ENCODE measurements around the gene DGKI.

DGKI gene

GRCh38 chr7:137850571-137850970 lies 3.8 kb upstream of the DGKI start:
- peaks cover 0 to 19% (median 7%) of the 10 kb centered on the region in 3 experiments for H3K27me3 ChIP-seq (ENCODE audit: control insufficient read depth in 3 of 3, insufficient read depth in 3 of 3, low read depth in 1 of 3, low read length in 3 of 3)
- H3K23ac ChIP-seq (ENCODE audit: low read depth, low read length, poor library complexity), result no peak overlapping the region
- peaks cover 4 to 5% of the 10 kb centered on the region in 2 donors for H3K4me1 ChIP-seq (ENCODE audit: control insufficient read depth in 2 of 2, insufficient read depth in 1 of 2, low read depth in 1 of 2, low read length in 2 of 2)
- no peaks in the 10 kb centered on the region for H3K36me3 ChIP-seq (replicated peaks in 1 of 2; ENCODE audit: control insufficient read depth in 2 of 2, insufficient read depth in 2 of 2, low read length in 2 of 2)
- H3K4ac ChIP-seq (ENCODE audit: low read length), result no peak overlapping the region
- H4K8ac ChIP-seq (ENCODE audit: low read depth, low read length), result no peak overlapping the region
- no peak overlapping the region for H2BK15ac ChIP-seq (ENCODE audit: low read length)
- WGBS, 2 donors (ENCODE audit: extremely low coverage in 2 of 2, insufficient read length in 2 of 2, insufficient replicate concordance in 1 of 2), result no CpG with 5 or more reads among the region's 2 CpGs
- H3K4me3 ChIP-seq (ENCODE audit: low read length in 2 of 2), result no peak overlapping the region
- H2BK5ac ChIP-seq (ENCODE audit: low read length), result no peak overlapping the region
- no peak overlapping the region for H2BK120ac ChIP-seq (ENCODE audit: low read depth, low read length)
- H3K14ac ChIP-seq (ENCODE audit: low read length), result no peak overlapping the region
- no peak for DNase-seq (ENCODE audit: low spot score)
- H2AK5ac ChIP-seq (ENCODE audit: low read depth, low read length), result no peak overlapping the region
- no peak overlapping the region for H3K9ac ChIP-seq (ENCODE audit: low read depth, low read length, poor library complexity)
- no peak overlapping the region for H2AFZ ChIP-seq (ENCODE audit: low read length)
- no peaks in the 10 kb centered on the region for H3K9me3 ChIP-seq (replicated peaks in 1 of 2; ENCODE audit: control insufficient read depth in 2 of 2, insufficient read depth in 1 of 2, low read depth in 1 of 2, low read length in 2 of 2)
- no peak overlapping the region for H3K4me2 ChIP-seq (ENCODE audit: insufficient read depth, low read length, poor library complexity, severe bottlenecking)
- no peak overlapping the region for H3K27ac ChIP-seq (replicated peaks; ENCODE audit: low read length)
- H3K18ac ChIP-seq (ENCODE audit: low read length), result no peak overlapping the region
- H3K79me1 ChIP-seq (ENCODE audit: low read depth, low read length), result no peaks in the 10 kb centered on the region
- H2BK12ac ChIP-seq (ENCODE audit: low read length), result no peak overlapping the region
- H4K91ac ChIP-seq (ENCODE audit: low read depth, low read length, poor library complexity), result no peak overlapping the region

- no peak overlapping the region for H2AFZ ChIP-seq (ENCODE audit: low read length)
- WGBS, 2 donors (ENCODE audit: extremely low coverage in 2 of 2, insufficient read length in 2 of 2, insufficient replicate concordance in 1 of 2), result no CpG with 5 or more reads among the region's 8 CpGs
- no peak for DNase-seq (ENCODE audit: low spot score)
These were observed 1.3 kb upstream of the DGKI start for GRCh38 chr7:137848095-137848494.

GRCh38 chr7:137847568-137848050 lies 835 bp upstream of the DGKI start:
- H3K27me3 ChIP-seq (ENCODE audit: control insufficient read depth in 3 of 3, insufficient read depth in 3 of 3, low read depth in 1 of 3, low read length in 3 of 3), result peaks cover 0 to 19% (median 9%) of the 10 kb centered on the region in 3 experiments
- H3K4me3 ChIP-seq (ENCODE audit: low read length in 2 of 2), result peak overlapping the region in 1 of 2 donors; percentile 77

More at GRCh38 chr7:137848095-137848494, 1.3 kb upstream of the DGKI start:
- H3K4ac ChIP-seq (ENCODE audit: low read length), result no peak overlapping the region
- H2BK5ac ChIP-seq (ENCODE audit: low read length), result no peak overlapping the region
- H2AK5ac ChIP-seq (ENCODE audit: low read depth, low read length), result no peak overlapping the region
- no peak overlapping the region for H3K4me3 ChIP-seq (ENCODE audit: low read length in 2 of 2)
- H3K79me1 ChIP-seq (ENCODE audit: low read depth, low read length), result no peaks in the 10 kb centered on the region
- no peak overlapping the region for H3K23ac ChIP-seq (ENCODE audit: low read depth, low read length, poor library complexity)
- peaks cover 8 to 24% of the 10 kb centered on the region in 2 donors for H3K4me1 ChIP-seq (ENCODE audit: control insufficient read depth in 2 of 2, insufficient read depth in 1 of 2, low read depth in 1 of 2, low read length in 2 of 2)
- no peak overlapping the region for H2BK15ac ChIP-seq (ENCODE audit: low read length)
- peaks cover 0 to 19% (median 9%) of the 10 kb centered on the region in 3 experiments for H3K27me3 ChIP-seq (ENCODE audit: control insufficient read depth in 3 of 3, insufficient read depth in 3 of 3, low read depth in 1 of 3, low read length in 3 of 3)
- H3K9me3 ChIP-seq (replicated peaks in 1 of 2; ENCODE audit: control insufficient read depth in 2 of 2, insufficient read depth in 1 of 2, low read depth in 1 of 2, low read length in 2 of 2), result no peaks in the 10 kb centered on the region
- no peak overlapping the region for H3K27ac ChIP-seq (replicated peaks; ENCODE audit: low read length)
- no peak overlapping the region for H3K4me2 ChIP-seq (ENCODE audit: insufficient read depth, low read length, poor library complexity, severe bottlenecking)
- no peak overlapping the region for H3K9ac ChIP-seq (ENCODE audit: low read depth, low read length, poor library complexity)
- H3K18ac ChIP-seq (ENCODE audit: low read length), result no peak overlapping the region
- no peak overlapping the region for H2BK120ac ChIP-seq (ENCODE audit: low read depth, low read length)
- H4K91ac ChIP-seq (ENCODE audit: low read depth, low read length, poor library complexity), result no peak overlapping the region
- no peak overlapping the region for H4K8ac ChIP-seq (ENCODE audit: low read depth, low read length)
- H3K14ac ChIP-seq (ENCODE audit: low read length), result no peak overlapping the region
- H2BK12ac ChIP-seq (ENCODE audit: low read length), result no peak overlapping the region
- no peaks in the 10 kb centered on the region for H3K36me3 ChIP-seq (replicated peaks in 1 of 2; ENCODE audit: control insufficient read depth in 2 of 2, insufficient read depth in 2 of 2, low read length in 2 of 2)

GRCh38 chr7:137846549-137846826 lies 286 bp downstream of the DGKI start:
- H3K36me3 ChIP-seq (replicated peaks in 1 of 2; ENCODE audit: control insufficient read depth in 2 of 2, insufficient read depth in 2 of 2, low read length in 2 of 2), result no peaks in the 10 kb centered on the region
- no peak overlapping the region for H3K27ac ChIP-seq (replicated peaks; ENCODE audit: low read length)
- H2BK12ac ChIP-seq (ENCODE audit: low read length), result no peak overlapping the region
- H3K4ac ChIP-seq (ENCODE audit: low read length), result no peak overlapping the region
- no peak overlapping the region for H2BK5ac ChIP-seq (ENCODE audit: low read length)
- H3K4me2 ChIP-seq (ENCODE audit: insufficient read depth, low read length, poor library complexity, severe bottlenecking), result peak overlapping the region; percentile 97
- H4K8ac ChIP-seq (ENCODE audit: low read depth, low read length), result no peak overlapping the region
- DNase-seq (ENCODE audit: low spot score), result no peak
- peak overlapping the region; percentile 46 for H3K18ac ChIP-seq (ENCODE audit: low read length)
- H3K14ac ChIP-seq (ENCODE audit: low read length), result no peak overlapping the region
- H3K27me3 ChIP-seq (ENCODE audit: control insufficient read depth in 3 of 3, insufficient read depth in 3 of 3, low read depth in 1 of 3, low read length in 3 of 3), result peaks cover 0 to 19% (median 9%) of the 10 kb centered on the region in 3 experiments
- H3K4me1 ChIP-seq (ENCODE audit: control insufficient read depth in 2 of 2, insufficient read depth in 1 of 2, low read depth in 1 of 2, low read length in 2 of 2), result peaks cover 8 to 28% of the 10 kb centered on the region in 2 donors
- peak overlapping the region; percentile 20 for H2BK120ac ChIP-seq (ENCODE audit: low read depth, low read length)
- H2BK15ac ChIP-seq (ENCODE audit: low read length), result no peak overlapping the region
- no peak overlapping the region for H2AK5ac ChIP-seq (ENCODE audit: low read depth, low read length)
- no peak overlapping the region for H3K23ac ChIP-seq (ENCODE audit: low read depth, low read length, poor library complexity)
- no peaks in the 10 kb centered on the region for H3K9me3 ChIP-seq (replicated peaks in 1 of 2; ENCODE audit: control insufficient read depth in 2 of 2, insufficient read depth in 1 of 2, low read depth in 1 of 2, low read length in 2 of 2)
- no CpG with 5 or more reads among the region's 47 CpGs for WGBS, 2 donors (ENCODE audit: extremely low coverage in 2 of 2, insufficient read length in 2 of 2, insufficient replicate concordance in 1 of 2)
- no peak overlapping the region for H4K91ac ChIP-seq (ENCODE audit: low read depth, low read length, poor library complexity)
- H3K4me3 ChIP-seq (ENCODE audit: low read length in 2 of 2), result peak overlapping the region; percentile 52 to 77
- peak overlapping the region; percentile 96 for H2AFZ ChIP-seq (ENCODE audit: low read length)
- no peaks in the 10 kb centered on the region for H3K79me1 ChIP-seq (ENCODE audit: low read depth, low read length)
- peak overlapping the region; percentile 44 for H3K9ac ChIP-seq (ENCODE audit: low read depth, low read length, poor library complexity)

More at GRCh38 chr7:137847568-137848050, 835 bp upstream of the DGKI start:
- Histone ChIP-seq H2BK12ac (ENCODE audit: low read length) (no peak overlapping the region), H3K9ac (ENCODE audit: low read depth, low read length, poor library complexity) (peak overlapping the region; percentile 75), H3K4ac (ENCODE audit: low read length) (no peak overlapping the region), H3K36me3 (replicated peaks in 1 of 2; ENCODE audit: control insufficient read depth in 2 of 2, insufficient read depth in 2 of 2, low read length in 2 of 2) (no peaks in the 10 kb centered on the region), H3K79me1 (ENCODE audit: low read depth, low read length) (no peaks in the 10 kb centered on the region), H2AK5ac (ENCODE audit: low read depth, low read length) (no peak overlapping the region), H3K9me3 (replicated peaks in 1 of 2; ENCODE audit: control insufficient read depth in 2 of 2, insufficient read depth in 1 of 2, low read depth in 1 of 2, low read length in 2 of 2) (no peaks in the 10 kb centered on the region), H3K4me1 (ENCODE audit: control insufficient read depth in 2 of 2, insufficient read depth in 1 of 2, low read depth in 1 of 2, low read length in 2 of 2) (peaks cover 8 to 28% of the 10 kb centered on the region in 2 donors), H3K18ac (ENCODE audit: low read length) (peak overlapping the region; percentile 95), H2AFZ (ENCODE audit: low read length) (peak overlapping the region; percentile 96), H2BK120ac (ENCODE audit: low read depth, low read length) (peak overlapping the region; percentile 20), H3K4me2 (ENCODE audit: insufficient read depth, low read length, poor library complexity, severe bottlenecking) (peak overlapping the region; percentile 97), H3K27ac (replicated peaks; ENCODE audit: low read length) (no peak overlapping the region), H3K23ac (ENCODE audit: low read depth, low read length, poor library complexity) (peak overlapping the region; percentile 59), H4K91ac (ENCODE audit: low read depth, low read length, poor library complexity) (no peak overlapping the region), H2BK5ac (ENCODE audit: low read length) (no peak overlapping the region), H2BK15ac (ENCODE audit: low read length) (no peak overlapping the region), H3K14ac (ENCODE audit: low read length) (no peak overlapping the region), H4K8ac (ENCODE audit: low read depth, low read length) (no peak overlapping the region)
- no peak for DNase-seq (ENCODE audit: low spot score)
- WGBS, 2 donors (ENCODE audit: extremely low coverage in 2 of 2, insufficient read length in 2 of 2, insufficient replicate concordance in 1 of 2), result no CpG with 5 or more reads among the region's 18 CpGs

Data from neuronal stem cell (in vitro differentiated cells).